ENCODE measurements around the gene IL13RA1.

The IL13RA1 gene

DNA sequence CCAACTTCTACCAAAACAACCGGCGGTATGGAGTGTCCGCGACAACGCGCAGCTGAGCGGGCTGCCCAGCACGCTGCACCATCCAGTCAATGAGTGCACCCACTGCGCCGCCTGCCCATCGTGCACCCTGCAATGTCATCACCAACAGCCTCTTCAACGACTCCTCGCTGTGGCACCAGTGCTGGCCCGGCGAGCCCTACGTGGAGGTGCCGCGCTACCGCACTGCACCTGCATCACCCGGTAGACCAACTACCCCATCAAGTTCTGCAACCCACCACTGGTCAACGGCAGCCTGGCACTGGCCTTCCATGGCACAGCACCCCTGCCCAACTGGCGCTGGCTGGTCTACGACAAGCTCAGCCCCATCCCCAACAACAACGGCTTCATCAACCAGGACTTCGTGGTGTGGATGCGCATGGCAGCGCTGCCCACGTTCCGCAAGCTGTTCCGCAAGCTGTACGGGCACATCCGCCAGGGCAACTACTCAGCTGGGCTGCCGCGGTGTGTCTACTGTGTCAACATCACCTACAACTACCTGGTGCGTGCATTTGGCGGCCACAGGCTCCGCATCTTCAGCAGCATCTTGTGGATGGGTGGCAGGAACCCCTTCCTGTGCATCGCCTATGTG is 42.8 kb downstream of the IL13RA1 start:
- TF ChIP-seq SIN3A (IDR thresholded peaks at IDR 0.05; ENCODE audit: borderline replicate concordance, insufficient read depth, low read length) = no peak
- no peak for TF ChIP-seq POLR2AphosphoS5 (IDR thresholded peaks at IDR 0.05; ENCODE audit: low read depth, low read length)
- no peak for TF ChIP-seq FOXP2 (optimal IDR thresholded peaks at IDR 0.05; ENCODE audit: borderline replicate concordance, extremely low read depth, extremely low read length, insufficient read depth)
- TF ChIP-seq, protein P1, sequence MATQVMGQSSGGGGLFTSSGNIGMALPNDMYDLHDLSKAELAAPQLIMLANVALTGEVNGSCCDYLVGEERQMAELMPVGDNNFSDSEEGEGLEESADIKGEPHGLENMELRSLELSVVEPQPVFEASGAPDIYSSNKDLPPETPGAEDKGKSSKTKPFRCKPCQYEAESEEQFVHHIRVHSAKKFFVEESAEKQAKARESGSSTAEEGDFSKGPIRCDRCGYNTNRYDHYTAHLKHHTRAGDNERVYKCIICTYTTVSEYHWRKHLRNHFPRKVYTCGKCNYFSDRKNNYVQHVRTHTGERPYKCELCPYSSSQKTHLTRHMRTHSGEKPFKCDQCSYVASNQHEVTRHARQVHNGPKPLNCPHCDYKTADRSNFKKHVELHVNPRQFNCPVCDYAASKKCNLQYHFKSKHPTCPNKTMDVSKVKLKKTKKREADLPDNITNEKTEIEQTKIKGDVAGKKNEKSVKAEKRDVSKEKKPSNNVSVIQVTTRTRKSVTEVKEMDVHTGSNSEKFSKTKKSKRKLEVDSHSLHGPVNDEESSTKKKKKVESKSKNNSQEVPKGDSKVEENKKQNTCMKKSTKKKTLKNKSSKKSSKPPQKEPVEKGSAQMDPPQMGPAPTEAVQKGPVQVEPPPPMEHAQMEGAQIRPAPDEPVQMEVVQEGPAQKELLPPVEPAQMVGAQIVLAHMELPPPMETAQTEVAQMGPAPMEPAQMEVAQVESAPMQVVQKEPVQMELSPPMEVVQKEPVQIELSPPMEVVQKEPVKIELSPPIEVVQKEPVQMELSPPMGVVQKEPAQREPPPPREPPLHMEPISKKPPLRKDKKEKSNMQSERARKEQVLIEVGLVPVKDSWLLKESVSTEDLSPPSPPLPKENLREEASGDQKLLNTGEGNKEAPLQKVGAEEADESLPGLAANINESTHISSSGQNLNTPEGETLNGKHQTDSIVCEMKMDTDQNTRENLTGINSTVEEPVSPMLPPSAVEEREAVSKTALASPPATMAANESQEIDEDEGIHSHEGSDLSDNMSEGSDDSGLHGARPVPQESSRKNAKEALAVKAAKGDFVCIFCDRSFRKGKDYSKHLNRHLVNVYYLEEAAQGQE (IDR thresholded peaks at IDR 0.05; ENCODE audit: insufficient read depth in 1 of 2, low read depth in 2 of 2, low read length in 2 of 2) = no peak
- no peak for TF ChIP-seq TAF1 (IDR thresholded peaks at IDR 0.05; ENCODE audit: borderline replicate concordance, insufficient read depth, low read length)

DNA sequence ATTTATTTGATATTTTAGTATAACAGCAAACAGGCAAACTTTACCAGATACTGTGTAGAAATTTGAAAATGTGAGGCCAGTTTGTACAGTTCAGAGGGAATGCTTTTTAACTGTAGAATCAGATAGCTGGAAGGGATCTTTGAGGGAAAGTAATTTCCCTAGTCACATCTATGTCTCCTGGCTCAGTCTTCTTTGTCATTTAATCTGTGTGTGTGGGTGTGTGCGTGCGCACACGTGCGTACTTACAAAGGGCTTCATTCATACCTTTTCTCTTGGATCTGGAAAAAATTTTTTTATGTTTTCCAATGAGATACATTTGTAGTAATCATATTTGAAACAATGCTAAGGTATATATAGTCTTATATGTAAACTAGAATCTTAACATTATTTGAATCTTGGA is 44.6 kb downstream of the IL13RA1 start:
- TF ChIP-seq POLR2AphosphoS5 (IDR thresholded peaks at IDR 0.05; ENCODE audit: low read depth, low read length) = no peak
- TF ChIP-seq, protein P1 (IDR thresholded peaks at IDR 0.05; ENCODE audit: insufficient read depth in 1 of 2, low read depth in 2 of 2, low read length in 2 of 2) = no peak
- TF ChIP-seq SIN3A (IDR thresholded peaks at IDR 0.05; ENCODE audit: borderline replicate concordance, insufficient read depth, low read length) = no peak
- TF ChIP-seq FOXP2 (optimal IDR thresholded peaks at IDR 0.05; ENCODE audit: borderline replicate concordance, extremely low read depth, extremely low read length, insufficient read depth) = no peak
- TF ChIP-seq TAF1 (IDR thresholded peaks at IDR 0.05; ENCODE audit: borderline replicate concordance, insufficient read depth, low read length) = no peak

DNA sequence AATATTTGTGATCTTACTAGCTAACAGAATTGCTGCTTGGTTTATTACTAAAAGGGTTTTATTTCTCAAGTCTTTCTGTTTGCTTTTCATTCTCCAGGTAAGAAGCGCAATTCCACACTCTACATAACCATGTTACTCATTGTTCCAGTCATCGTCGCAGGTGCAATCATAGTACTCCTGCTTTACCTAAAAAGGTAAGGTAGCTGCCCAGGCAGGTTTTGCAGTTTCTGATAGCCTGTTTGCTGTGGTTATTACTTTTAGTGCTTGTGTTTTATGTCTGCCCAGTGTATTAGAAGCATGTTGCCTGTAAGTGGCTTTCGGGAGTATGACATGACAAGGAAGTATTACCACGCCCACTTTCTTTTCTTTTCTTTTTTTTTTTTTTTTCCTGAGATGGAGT is 46.4 kb downstream of the IL13RA1 start:
- TF ChIP-seq FOXP2 (optimal IDR thresholded peaks at IDR 0.05; ENCODE audit: borderline replicate concordance, extremely low read depth, extremely low read length, insufficient read depth) (no peak), SIN3A (IDR thresholded peaks at IDR 0.05; ENCODE audit: borderline replicate concordance, insufficient read depth, low read length) (no peak), POLR2AphosphoS5 (IDR thresholded peaks at IDR 0.05; ENCODE audit: low read depth, low read length) (no peak), TAF1 (IDR thresholded peaks at IDR 0.05; ENCODE audit: borderline replicate concordance, insufficient read depth, low read length) (no peak)
- TF ChIP-seq, protein P1 (IDR thresholded peaks at IDR 0.05; ENCODE audit: insufficient read depth in 1 of 2, low read depth in 2 of 2, low read length in 2 of 2) = no peak

DNA sequence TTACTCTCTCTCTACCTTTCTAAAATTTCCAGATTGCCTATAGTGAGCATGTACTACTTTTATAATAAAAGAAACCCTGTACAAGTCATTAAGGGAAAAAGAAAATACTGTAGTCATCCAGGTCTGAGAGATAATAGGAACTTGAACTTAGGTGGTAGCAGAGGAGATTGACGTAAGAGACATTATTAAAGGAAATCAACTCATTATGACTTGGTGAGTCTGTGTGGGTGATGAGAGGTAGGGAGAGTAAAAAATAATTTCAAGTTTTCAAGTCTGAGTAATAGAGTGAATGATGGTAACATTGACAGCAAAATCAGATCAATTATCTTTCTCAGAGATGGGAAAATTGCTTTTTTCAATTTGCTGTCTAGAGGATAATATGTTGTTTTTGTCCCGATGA is 52.2 kb downstream of the IL13RA1 start:
- TF ChIP-seq POLR2AphosphoS5 (IDR thresholded peaks at IDR 0.05; ENCODE audit: low read depth, low read length) = no peak

DNA sequence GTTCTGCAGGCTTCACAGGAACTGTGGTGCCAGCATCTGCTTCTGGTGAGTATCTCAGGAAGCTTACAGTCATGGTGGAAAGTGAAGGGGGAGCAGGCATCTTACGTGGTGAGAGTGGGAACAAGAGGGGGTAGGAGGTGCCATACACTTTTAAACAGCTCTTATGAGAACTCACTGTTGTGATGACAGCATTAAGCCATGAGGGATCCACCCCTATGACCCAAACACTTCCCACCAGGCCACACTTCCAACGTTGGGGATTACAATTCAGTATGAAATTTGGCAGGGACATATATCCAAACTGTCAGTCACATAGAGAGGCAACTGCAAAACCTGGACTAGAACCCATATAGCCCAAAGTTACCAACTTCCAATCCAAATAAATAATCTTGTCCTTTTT is 53.1 kb downstream of the IL13RA1 start:
- no peak for TF ChIP-seq TAF1 (IDR thresholded peaks at IDR 0.05; ENCODE audit: borderline replicate concordance, insufficient read depth, low read length)
- TF ChIP-seq POLR2AphosphoS5 (IDR thresholded peaks at IDR 0.05; ENCODE audit: low read depth, low read length) = no peak
- no peak for TF ChIP-seq SIN3A (IDR thresholded peaks at IDR 0.05; ENCODE audit: borderline replicate concordance, insufficient read depth, low read length)
- no peak for TF ChIP-seq FOXP2 (optimal IDR thresholded peaks at IDR 0.05; ENCODE audit: borderline replicate concordance, extremely low read depth, extremely low read length, insufficient read depth)
- TF ChIP-seq, protein P1 (IDR thresholded peaks at IDR 0.05; ENCODE audit: insufficient read depth in 1 of 2, low read depth in 2 of 2, low read length in 2 of 2) = no peak
